SK-N-SH (cell line): Measurements from ENCODE around the gene MYLK3. TPM values are rescaled to one million over a fixed set of nuclear protein-coding genes. Genes with fewer than 3 reads are reported as not detected.
A peak's percentile ranks its signal among the peaks of the same experiment; 100 is the strongest.

Source experiments
- CTCF ChIA-PET: fragments of 300-600, 350-600 bp; formaldehyde crosslinking; extraction: SDS; loops from one replicate; lab custom pipeline; 2021; lab: Yijun Ruan, JAX
- POLR2A ChIA-PET: fragments of 350-600 bp; sonication (Branson Sonifier 250); formaldehyde crosslinking; extraction: SDS; loops from one replicate; lab custom pipeline; 2020; ENCODE audit warnings: antibody characterized with exemption, inconsistent platforms; lab: Yijun Ruan, JAX
- DNase-seq: peaks from one replicate; pipeline ENCODE4 v3.0.0; 2012
- H2AFZ ChIP-seq: fragments of 200-600 bp; sonication (generic); 2 replicates; pipeline ENCODE4 v1.8.1; 2016; ENCODE audit warnings: antibody characterized with exemption, mild to moderate bottlenecking, low read depth
- H3F3A ChIP-seq: fragments of 200-600 bp; sonication (generic); replicated peaks from 2 replicates; pipeline ENCODE3; 2016; ENCODE audit warnings: antibody characterized with exemption, mild to moderate bottlenecking; ENCODE audit not compliant: insufficient read depth
- H3K27ac ChIP-seq, 2 experiments: fragments of 200-500 bp in 1 of 2; fragments of 200-600 bp in 1 of 2; sonication (Bioruptor generic) in 1 of 2; sonication (generic), shearing (Covaris generic) in 1 of 2; 2 replicates each; pipeline versions ENCODE4 v1.5.1 to v1.6.1; 2014 to 2016; ENCODE audit warnings: low read depth in 2 of 2, inconsistent platforms in 1 of 2, low read length in 1 of 2, mild to moderate bottlenecking in 1 of 2, mixed read lengths in 1 of 2
- H3K27me3 ChIP-seq: fragments of 200-600 bp; sonication (generic), shearing (Covaris generic); 2 replicates; pipeline ENCODE4 v1.6.1; 2016; ENCODE audit warnings: mixed run types; ENCODE audit not compliant: insufficient read depth
- H3K36me3 ChIP-seq, 2 experiments: fragments of 200-500 bp in 1 of 2; fragments of 200-600 bp in 1 of 2; sonication (Bioruptor generic) in 1 of 2; sonication (generic) in 1 of 2; replicated peaks in 1 of 2; 2 replicates each; pipeline versions ENCODE3 to v1.5.1; 2014 to 2016; ENCODE audit warnings: low read length in 1 of 2, mild to moderate bottlenecking in 1 of 2; ENCODE audit not compliant: insufficient read depth in 2 of 2, control insufficient read depth in 1 of 2
- H3K4me1 ChIP-seq, 2 experiments: fragments of 200-500 bp in 1 of 2; fragments of 200-600 bp in 1 of 2; sonication (Bioruptor generic) in 1 of 2; sonication (generic), shearing (Covaris generic) in 1 of 2; 2 replicates each; pipeline versions ENCODE4 v1.5.1 to v1.6.1; 2014 to 2016; ENCODE audit warnings: low read depth in 1 of 2, low read length in 1 of 2, mixed run types in 1 of 2; ENCODE audit not compliant: insufficient read depth in 2 of 2, control insufficient read depth in 1 of 2
- H3K4me2 ChIP-seq: fragments of 200-600 bp; sonication (generic), shearing (Covaris generic); 2 replicates; pipeline ENCODE4 v1.6.1; 2017; ENCODE audit warnings: mixed run types
- H3K4me3 ChIP-seq, 2 experiments: fragments of 200-500 bp in 1 of 2; fragments of 200-600 bp in 1 of 2; sonication (Bioruptor generic) in 1 of 2; sonication (generic), shearing (Covaris generic) in 1 of 2; 2 replicates each; pipeline versions ENCODE4 v1.5.1 to v1.8.1; 2014 to 2016; ENCODE audit warnings: low read depth in 2 of 2, inconsistent platforms in 1 of 2, low read length in 1 of 2, mild to moderate bottlenecking in 1 of 2, mixed read lengths in 1 of 2, moderate library complexity in 1 of 2
- H3K79me2 ChIP-seq: fragments of 200-600 bp; sonication (generic); 2 replicates; pipeline ENCODE4 v1.8.1; 2017; ENCODE audit warnings: mild to moderate bottlenecking; ENCODE audit not compliant: insufficient read depth
- H3K9ac ChIP-seq: fragments of 200-600 bp; sonication (generic); 2 replicates; pipeline ENCODE4 v1.6.1; 2017; ENCODE audit warnings: mixed run types
- H3K9me2 ChIP-seq: fragments of 200-600 bp; sonication (generic); 2 replicates; pipeline ENCODE4 v1.6.1; 2017; ENCODE audit warnings: mixed run types
- H3K9me3 ChIP-seq: fragments of 200-600 bp; sonication (generic); 2 replicates; pipeline ENCODE4 v1.6.1; 2017; ENCODE audit warnings: mixed run types, mild to moderate bottlenecking, moderate library complexity
- H4K20me1 ChIP-seq: fragments of 200-600 bp; sonication (generic); 2 replicates; pipeline ENCODE4 v1.6.1; 2017; ENCODE audit warnings: mild to moderate bottlenecking, mixed run types; ENCODE audit not compliant: insufficient read depth
- CHD2 ChIP-seq: fragments of 150-350 bp; IDR thresholded peaks from 2 replicates; pipeline ENCODE4 v1.6.1; 2018; ENCODE audit warnings: low read length; ENCODE audit not compliant: partially characterized antibody
- ELF1 ChIP-seq: IDR thresholded peaks from 2 replicates; pipeline ENCODE4 v1.4.0; 2012
- EP300 ChIP-seq, 2 experiments: IDR thresholded peaks; 2 replicates each; pipeline versions ENCODE4 v1.4.0 to v1.6.1; 2012; ENCODE audit warnings: borderline replicate concordance in 1 of 2, low read depth in 1 of 2, low read length in 1 of 2
- FOXM1 ChIP-seq: IDR thresholded peaks from 2 replicates; pipeline ENCODE4 v1.4.0; 2012; ENCODE audit warnings: low read depth, mild to moderate bottlenecking
- GABPA ChIP-seq: IDR thresholded peaks from 2 replicates; pipeline ENCODE4 v1.4.0; 2012; ENCODE audit warnings: low read depth, mild to moderate bottlenecking
- JUND ChIP-seq: IDR thresholded peaks from 2 replicates; pipeline ENCODE4 v1.4.0; 2012
- MAX ChIP-seq: IDR thresholded peaks from 2 replicates; pipeline ENCODE4 v1.4.0; 2012; ENCODE audit warnings: low read depth
- MEF2A ChIP-seq: IDR thresholded peaks from 2 replicates; pipeline ENCODE4 v1.4.0; 2012; ENCODE audit warnings: low read depth, borderline replicate concordance
- MXI1 ChIP-seq: IDR thresholded peaks from 2 replicates; pipeline ENCODE4 v1.6.1; 2012; ENCODE audit warnings: mild to moderate bottlenecking, low read depth, low read length, improper control_type of control experiment
- NFIC ChIP-seq: IDR thresholded peaks from 2 replicates; pipeline ENCODE4 v1.4.0; 2012; ENCODE audit warnings: borderline replicate concordance
- POLR2AphosphoS5 ChIP-seq: IDR thresholded peaks from 2 replicates; pipeline ENCODE4 v1.6.1; 2012; ENCODE audit warnings: low read depth, low read length
- RAD21 ChIP-seq: IDR thresholded peaks from 2 replicates; pipeline ENCODE4 v1.6.1; 2012; ENCODE audit warnings: mild to moderate bottlenecking, low read length
- RFX5 ChIP-seq: IDR thresholded peaks from 2 replicates; pipeline ENCODE4 v1.6.1; 2012; ENCODE audit warnings: mild to moderate bottlenecking, improper control_type of control experiment, low read length
- RXRA ChIP-seq: IDR thresholded peaks from 2 replicates; pipeline ENCODE4 v1.4.0; 2012; ENCODE audit warnings: low read depth, mild to moderate bottlenecking, borderline replicate concordance
- SIN3A ChIP-seq: IDR thresholded peaks from 2 replicates; pipeline ENCODE4 v1.6.1; 2012; ENCODE audit warnings: low read depth, mild to moderate bottlenecking, low read length, moderate library complexity, borderline replicate concordance
- SMC3 ChIP-seq: IDR thresholded peaks from 2 replicates; pipeline ENCODE4 v1.6.1; 2012; ENCODE audit warnings: low read depth, low read length, improper control_type of control experiment
- TAF1 ChIP-seq: IDR thresholded peaks from 2 replicates; pipeline ENCODE4 v1.6.1; 2012; ENCODE audit warnings: low read depth, mild to moderate bottlenecking, low read length, moderate library complexity, borderline replicate concordance
- TEAD4 ChIP-seq: IDR thresholded peaks from 2 replicates; pipeline ENCODE4 v1.4.0; 2012; ENCODE audit warnings: mild to moderate bottlenecking, borderline replicate concordance; ENCODE audit not compliant: insufficient read depth
- YY1 ChIP-seq: IDR thresholded peaks from 2 replicates; pipeline ENCODE4 v1.4.0; 2012; ENCODE audit warnings: low read depth, mild to moderate bottlenecking
- WGBS: methylation state at CpG from one replicate; pipeline ENCODE4 v1.1.6; 2017; ENCODE audit warnings: low lambda C conversion rate; 5-methylcytosine and 5-hydroxymethylcytosine counted together
- polyA plus RNA-seq, 3 experiments: library from polyadenylated mRNA; depleted of rRNA; stranded (reverse); fragments of >200 nt; gene quantifications; 2 replicates each; pipeline ENCODE4 v1.2.3, GENCODE V29; 2012
- TF ChIP-seq, protein P1 (sequence below): fragments of 150-350 bp; IDR thresholded peaks from 2 replicates; pipeline ENCODE4 v1.6.1; 2017; ENCODE audit warnings: antibody characterized with exemption, low read length, low read depth, borderline replicate concordance
- TF ChIP-seq, protein P2 (sequence below): IDR thresholded peaks from 2 replicates; pipeline ENCODE4 v1.4.0; 2012; ENCODE audit warnings: low read depth, borderline replicate concordance
- TF ChIP-seq, protein P3 (sequence below): IDR thresholded peaks from 2 replicates; pipeline ENCODE4 v1.6.1; 2012; ENCODE audit warnings: mild to moderate bottlenecking, low read depth, low read length, moderate library complexity
- TF ChIP-seq, protein P4 (sequence below): IDR thresholded peaks from 2 replicates; pipeline ENCODE4 v1.4.0; 2012; ENCODE audit warnings: low read depth, borderline replicate concordance
- TF ChIP-seq, protein P5 (sequence below): fragments of 200-600 bp; sonication (generic); IDR thresholded peaks from 2 replicates; pipeline ENCODE4 v1.6.1; 2017; ENCODE audit warnings: antibody characterized with exemption, mild to moderate bottlenecking, moderate library complexity

MYLK3 gene
- polyA plus RNA-seq, 1 of the 3 experiments (the other 2 are of a cell fraction): 0.05 TPM

DNA sequence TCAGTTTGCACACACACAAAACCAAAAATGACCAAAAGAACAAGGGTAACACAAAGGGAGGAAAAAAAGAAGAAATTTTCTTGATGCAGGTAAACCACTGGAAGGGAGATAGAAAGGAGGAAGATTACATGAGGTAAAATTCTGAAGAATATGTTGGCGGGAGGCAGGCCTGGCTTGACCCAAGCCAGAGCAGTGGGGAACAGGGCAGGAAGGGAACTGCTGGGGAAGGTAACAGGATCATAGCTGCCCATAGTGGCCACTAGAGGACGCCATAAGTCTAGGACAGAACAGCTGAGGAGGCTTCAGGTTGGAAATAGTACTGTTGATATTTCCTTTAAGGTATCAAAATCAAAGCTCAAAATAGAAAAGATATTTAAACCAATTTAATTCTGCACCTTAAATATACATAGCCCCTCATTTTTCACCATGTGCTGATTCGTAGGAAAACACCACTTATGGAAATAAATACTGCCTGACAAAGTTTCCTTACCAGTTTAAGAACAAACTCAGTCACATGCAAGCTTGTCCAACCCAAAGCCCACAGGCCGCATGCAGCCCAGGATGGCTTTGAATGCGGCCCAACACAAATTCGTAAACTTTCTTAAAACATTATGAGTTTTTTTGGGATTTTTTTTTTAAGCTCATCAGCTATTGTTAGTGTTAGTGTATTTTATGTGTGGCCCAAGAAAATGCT is 74.7 kb downstream of the MYLK3 start:
- CTCF ChIA-PET: interaction anchor here (0.6 to 3.6 kb wide), 43 partner anchors 10 to 1491 kb away, joined by 3 to 47 read pairs (median 4); partner anchors contain the start of gene MYLK3
- Histone ChIP-seq H3K27me3 (no peaks in the 10 kb centered on the region), H3F3A (peaks cover 18% of the 10 kb centered on the region), H3K79me2 (peaks cover 15% of the 10 kb centered on the region; the same call in 1 of the 2 replicates), H3K4me1 (no peaks in the 10 kb centered on the region), H2AFZ (no peak overlapping the region), H3K9ac (no peak overlapping the region), H4K20me1 (no peaks in the 10 kb centered on the region), H3K4me3 (peak overlapping the region in 1 of 2 experiments; percentile 27; a peak in 1 of 4 replicates), H3K9me2 (no peaks in the 10 kb centered on the region), H3K9me3 (no peaks in the 10 kb centered on the region), H3K36me3 (peaks cover 57 to 82% of the 10 kb centered on the region in 2 experiments), H3K27ac (no peak overlapping the region), H3K4me2 (no peak overlapping the region)
- DNase-seq: peak; percentile 75
- WGBS: 59% methylated on average over 6 of the region's 6 CpGs
- POLR2A ChIA-PET: no interaction called here
- TF ChIP-seq CHD2: peak; percentile 21
- peak; percentile 81 for TF ChIP-seq SMC3
- no peak for TF ChIP-seq RXRA
- no peak for TF ChIP-seq TEAD4
- TF ChIP-seq, protein P1, sequence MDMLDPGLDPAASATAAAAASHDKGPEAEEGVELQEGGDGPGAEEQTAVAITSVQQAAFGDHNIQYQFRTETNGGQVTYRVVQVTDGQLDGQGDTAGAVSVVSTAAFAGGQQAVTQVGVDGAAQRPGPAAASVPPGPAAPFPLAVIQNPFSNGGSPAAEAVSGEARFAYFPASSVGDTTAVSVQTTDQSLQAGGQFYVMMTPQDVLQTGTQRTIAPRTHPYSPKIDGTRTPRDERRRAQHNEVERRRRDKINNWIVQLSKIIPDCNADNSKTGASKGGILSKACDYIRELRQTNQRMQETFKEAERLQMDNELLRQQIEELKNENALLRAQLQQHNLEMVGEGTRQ: no peak
- TF ChIP-seq, protein P2, sequence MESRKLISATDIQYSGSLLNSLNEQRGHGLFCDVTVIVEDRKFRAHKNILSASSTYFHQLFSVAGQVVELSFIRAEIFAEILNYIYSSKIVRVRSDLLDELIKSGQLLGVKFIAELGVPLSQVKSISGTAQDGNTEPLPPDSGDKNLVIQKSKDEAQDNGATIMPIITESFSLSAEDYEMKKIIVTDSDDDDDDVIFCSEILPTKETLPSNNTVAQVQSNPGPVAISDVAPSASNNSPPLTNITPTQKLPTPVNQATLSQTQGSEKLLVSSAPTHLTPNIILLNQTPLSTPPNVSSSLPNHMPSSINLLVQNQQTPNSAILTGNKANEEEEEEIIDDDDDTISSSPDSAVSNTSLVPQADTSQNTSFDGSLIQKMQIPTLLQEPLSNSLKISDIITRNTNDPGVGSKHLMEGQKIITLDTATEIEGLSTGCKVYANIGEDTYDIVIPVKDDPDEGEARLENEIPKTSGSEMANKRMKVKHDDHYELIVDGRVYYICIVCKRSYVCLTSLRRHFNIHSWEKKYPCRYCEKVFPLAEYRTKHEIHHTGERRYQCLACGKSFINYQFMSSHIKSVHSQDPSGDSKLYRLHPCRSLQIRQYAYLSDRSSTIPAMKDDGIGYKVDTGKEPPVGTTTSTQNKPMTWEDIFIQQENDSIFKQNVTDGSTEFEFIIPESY: no peak
- TF ChIP-seq MXI1: no peak
- no peak for TF ChIP-seq FOXM1
- TF ChIP-seq MAX: no peak
- TF ChIP-seq TAF1: no peak
- no peak for TF ChIP-seq MEF2A
- no peak for TF ChIP-seq NFIC
- no peak for TF ChIP-seq RFX5
- TF ChIP-seq, protein P3, sequence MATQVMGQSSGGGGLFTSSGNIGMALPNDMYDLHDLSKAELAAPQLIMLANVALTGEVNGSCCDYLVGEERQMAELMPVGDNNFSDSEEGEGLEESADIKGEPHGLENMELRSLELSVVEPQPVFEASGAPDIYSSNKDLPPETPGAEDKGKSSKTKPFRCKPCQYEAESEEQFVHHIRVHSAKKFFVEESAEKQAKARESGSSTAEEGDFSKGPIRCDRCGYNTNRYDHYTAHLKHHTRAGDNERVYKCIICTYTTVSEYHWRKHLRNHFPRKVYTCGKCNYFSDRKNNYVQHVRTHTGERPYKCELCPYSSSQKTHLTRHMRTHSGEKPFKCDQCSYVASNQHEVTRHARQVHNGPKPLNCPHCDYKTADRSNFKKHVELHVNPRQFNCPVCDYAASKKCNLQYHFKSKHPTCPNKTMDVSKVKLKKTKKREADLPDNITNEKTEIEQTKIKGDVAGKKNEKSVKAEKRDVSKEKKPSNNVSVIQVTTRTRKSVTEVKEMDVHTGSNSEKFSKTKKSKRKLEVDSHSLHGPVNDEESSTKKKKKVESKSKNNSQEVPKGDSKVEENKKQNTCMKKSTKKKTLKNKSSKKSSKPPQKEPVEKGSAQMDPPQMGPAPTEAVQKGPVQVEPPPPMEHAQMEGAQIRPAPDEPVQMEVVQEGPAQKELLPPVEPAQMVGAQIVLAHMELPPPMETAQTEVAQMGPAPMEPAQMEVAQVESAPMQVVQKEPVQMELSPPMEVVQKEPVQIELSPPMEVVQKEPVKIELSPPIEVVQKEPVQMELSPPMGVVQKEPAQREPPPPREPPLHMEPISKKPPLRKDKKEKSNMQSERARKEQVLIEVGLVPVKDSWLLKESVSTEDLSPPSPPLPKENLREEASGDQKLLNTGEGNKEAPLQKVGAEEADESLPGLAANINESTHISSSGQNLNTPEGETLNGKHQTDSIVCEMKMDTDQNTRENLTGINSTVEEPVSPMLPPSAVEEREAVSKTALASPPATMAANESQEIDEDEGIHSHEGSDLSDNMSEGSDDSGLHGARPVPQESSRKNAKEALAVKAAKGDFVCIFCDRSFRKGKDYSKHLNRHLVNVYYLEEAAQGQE: no peak
- TF ChIP-seq JUND: no peak
- TF ChIP-seq YY1: no peak
- no peak for TF ChIP-seq EP300 (IDR thresholded peaks at IDR 0.05; ENCODE audit: borderline replicate concordance in 1 of 2, low read depth in 1 of 2, low read length in 1 of 2)
- peak; percentile 94 for TF ChIP-seq RAD21
- no peak for TF ChIP-seq POLR2AphosphoS5
- TF ChIP-seq, protein P4, sequence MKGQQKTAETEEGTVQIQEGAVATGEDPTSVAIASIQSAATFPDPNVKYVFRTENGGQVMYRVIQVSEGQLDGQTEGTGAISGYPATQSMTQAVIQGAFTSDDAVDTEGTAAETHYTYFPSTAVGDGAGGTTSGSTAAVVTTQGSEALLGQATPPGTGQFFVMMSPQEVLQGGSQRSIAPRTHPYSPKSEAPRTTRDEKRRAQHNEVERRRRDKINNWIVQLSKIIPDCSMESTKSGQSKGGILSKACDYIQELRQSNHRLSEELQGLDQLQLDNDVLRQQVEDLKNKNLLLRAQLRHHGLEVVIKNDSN: no peak
- TF ChIP-seq GABPA: no peak
- TF ChIP-seq ELF1: no peak
- TF ChIP-seq SIN3A: no peak
- TF ChIP-seq, protein P5, sequence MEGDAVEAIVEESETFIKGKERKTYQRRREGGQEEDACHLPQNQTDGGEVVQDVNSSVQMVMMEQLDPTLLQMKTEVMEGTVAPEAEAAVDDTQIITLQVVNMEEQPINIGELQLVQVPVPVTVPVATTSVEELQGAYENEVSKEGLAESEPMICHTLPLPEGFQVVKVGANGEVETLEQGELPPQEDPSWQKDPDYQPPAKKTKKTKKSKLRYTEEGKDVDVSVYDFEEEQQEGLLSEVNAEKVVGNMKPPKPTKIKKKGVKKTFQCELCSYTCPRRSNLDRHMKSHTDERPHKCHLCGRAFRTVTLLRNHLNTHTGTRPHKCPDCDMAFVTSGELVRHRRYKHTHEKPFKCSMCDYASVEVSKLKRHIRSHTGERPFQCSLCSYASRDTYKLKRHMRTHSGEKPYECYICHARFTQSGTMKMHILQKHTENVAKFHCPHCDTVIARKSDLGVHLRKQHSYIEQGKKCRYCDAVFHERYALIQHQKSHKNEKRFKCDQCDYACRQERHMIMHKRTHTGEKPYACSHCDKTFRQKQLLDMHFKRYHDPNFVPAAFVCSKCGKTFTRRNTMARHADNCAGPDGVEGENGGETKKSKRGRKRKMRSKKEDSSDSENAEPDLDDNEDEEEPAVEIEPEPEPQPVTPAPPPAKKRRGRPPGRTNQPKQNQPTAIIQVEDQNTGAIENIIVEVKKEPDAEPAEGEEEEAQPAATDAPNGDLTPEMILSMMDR: peak; percentile 98
